ENCODE data around the gene DDX1. TPM values are rescaled to one million over a fixed set of nuclear protein-coding genes. Genes with fewer than 3 reads are reported as not detected.
A peak's percentile ranks its signal among the peaks of the same experiment; 100 is the strongest.

Gene DDX1
- total and polyA plus RNA-seq, 2 experiments from 2014 or later = 99.9 to 102 TPM

DNA sequence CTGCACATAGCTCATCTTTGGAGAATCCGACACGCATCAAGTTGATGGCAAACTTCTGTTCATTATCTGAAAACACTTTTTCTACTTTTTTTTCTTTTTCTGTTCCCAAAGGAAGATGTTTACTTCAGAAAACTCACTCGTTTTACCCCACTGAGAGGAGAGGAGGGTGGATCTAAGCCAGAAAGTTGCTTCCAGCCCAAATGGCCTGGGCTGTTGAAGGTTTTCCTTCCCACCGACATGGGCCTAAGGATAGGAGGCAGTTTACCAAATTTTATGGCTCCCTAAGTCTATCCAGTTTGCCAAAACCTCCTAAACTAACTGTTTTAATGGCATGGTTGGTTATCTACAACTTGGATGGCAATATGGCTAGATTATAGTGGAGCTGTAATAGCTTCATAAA lies 70.4 kb downstream of the DDX1 start:
- TF ChIP-seq STAT1 (IDR thresholded peaks at IDR 0.05; ENCODE audit: unreplicated experiment) (no peak), EZH2phosphoT487 (IDR thresholded peaks at IDR 0.05; ENCODE audit: unreplicated experiment) (no peak), CREB1 (CRISPR knock-in tag; IDR thresholded peaks at IDR 0.05; ENCODE audit: low read depth) (no peak), REST (IDR thresholded peaks at IDR 0.05; ENCODE audit: unreplicated experiment) (no peak), ZNF114 (CRISPR knock-in tag; IDR thresholded peaks at IDR 0.05) (no peak), ZNF331 (CRISPR knock-in tag; IDR thresholded peaks at IDR 0.05; ENCODE audit: low read depth) (no peak)
- TF ChIP-seq, protein P1, sequence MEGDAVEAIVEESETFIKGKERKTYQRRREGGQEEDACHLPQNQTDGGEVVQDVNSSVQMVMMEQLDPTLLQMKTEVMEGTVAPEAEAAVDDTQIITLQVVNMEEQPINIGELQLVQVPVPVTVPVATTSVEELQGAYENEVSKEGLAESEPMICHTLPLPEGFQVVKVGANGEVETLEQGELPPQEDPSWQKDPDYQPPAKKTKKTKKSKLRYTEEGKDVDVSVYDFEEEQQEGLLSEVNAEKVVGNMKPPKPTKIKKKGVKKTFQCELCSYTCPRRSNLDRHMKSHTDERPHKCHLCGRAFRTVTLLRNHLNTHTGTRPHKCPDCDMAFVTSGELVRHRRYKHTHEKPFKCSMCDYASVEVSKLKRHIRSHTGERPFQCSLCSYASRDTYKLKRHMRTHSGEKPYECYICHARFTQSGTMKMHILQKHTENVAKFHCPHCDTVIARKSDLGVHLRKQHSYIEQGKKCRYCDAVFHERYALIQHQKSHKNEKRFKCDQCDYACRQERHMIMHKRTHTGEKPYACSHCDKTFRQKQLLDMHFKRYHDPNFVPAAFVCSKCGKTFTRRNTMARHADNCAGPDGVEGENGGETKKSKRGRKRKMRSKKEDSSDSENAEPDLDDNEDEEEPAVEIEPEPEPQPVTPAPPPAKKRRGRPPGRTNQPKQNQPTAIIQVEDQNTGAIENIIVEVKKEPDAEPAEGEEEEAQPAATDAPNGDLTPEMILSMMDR (conservative IDR thresholded peaks at IDR 0.05; ENCODE audit: low read depth in 2 of 2) = no peak

DNA sequence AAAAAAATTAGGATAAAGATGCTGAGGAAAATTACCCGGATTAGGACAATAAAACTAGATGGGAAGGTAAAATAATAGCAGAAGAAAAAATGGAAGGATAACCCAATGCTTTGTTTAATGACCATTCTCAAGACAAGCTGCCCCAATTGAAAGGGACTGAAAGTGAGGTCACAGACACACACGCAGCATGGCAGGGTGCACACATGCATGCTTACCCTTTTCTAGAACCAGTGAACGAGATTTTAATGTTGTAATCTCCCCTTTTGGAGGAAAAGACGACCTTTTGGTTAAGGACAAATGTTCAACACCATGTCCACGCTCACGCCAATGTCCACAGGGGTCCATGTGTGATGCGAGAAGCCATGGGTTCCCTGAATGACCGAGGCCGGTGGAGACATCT lies 70.9 kb downstream of the DDX1 start:
- DNase-seq (ENCODE audit: low spot score) = no peak
- Histone ChIP-seq H2AFZ (no peak overlapping the region), H3F3A (replicated peaks; ENCODE audit: low read depth) (no peaks in the 10 kb centered on the region), H3K79me2 (replicated peaks; ENCODE audit: insufficient read depth) (no peaks in the 10 kb centered on the region), H3K36me3 (ENCODE audit: insufficient read depth) (no peaks in the 10 kb centered on the region), H3K4me1 (ENCODE audit: insufficient read depth) (no peaks in the 10 kb centered on the region), H4K20me1 (replicated peaks; ENCODE audit: insufficient read depth) (no peaks in the 10 kb centered on the region), H3K27ac (ENCODE audit: low read depth) (no peak overlapping the region), H3K9me2 (ENCODE audit: insufficient read depth) (peaks cover 7% of the 10 kb centered on the region; the same call in 1 of the 2 replicates), H3K4me2 (no peak overlapping the region), H3K27me3 (ENCODE audit: insufficient read depth) (no peaks in the 10 kb centered on the region), H3K4me3 (no peak overlapping the region)
- ATAC-seq = no peak
- H3K27me3 Mint-ChIP-seq (ENCODE audit: insufficient read depth, low read depth, poor library complexity) = no peaks in the 10 kb centered on the region
- H3K36me3 Mint-ChIP-seq (ENCODE audit: low read depth) = no peaks in the 10 kb centered on the region
- H3K4me1 Mint-ChIP-seq = no peaks in the 10 kb centered on the region; the same call in 2 of the 3 replicates
- H3K27ac Mint-ChIP-seq = no peak overlapping the region
- H3K4me3 Mint-ChIP-seq = no peak overlapping the region
- no peaks in the 10 kb centered on the region for H3K9me3 Mint-ChIP-seq
- TF ChIP-seq EZH2phosphoT487 (IDR thresholded peaks at IDR 0.05; ENCODE audit: unreplicated experiment) (no peak), EZH2 (IDR thresholded peaks at IDR 0.05; ENCODE audit: low read depth, unreplicated experiment) (no peak), CREB1 (CRISPR knock-in tag; IDR thresholded peaks at IDR 0.05; ENCODE audit: low read depth) (no peak)
- TF ChIP-seq, protein P2, sequence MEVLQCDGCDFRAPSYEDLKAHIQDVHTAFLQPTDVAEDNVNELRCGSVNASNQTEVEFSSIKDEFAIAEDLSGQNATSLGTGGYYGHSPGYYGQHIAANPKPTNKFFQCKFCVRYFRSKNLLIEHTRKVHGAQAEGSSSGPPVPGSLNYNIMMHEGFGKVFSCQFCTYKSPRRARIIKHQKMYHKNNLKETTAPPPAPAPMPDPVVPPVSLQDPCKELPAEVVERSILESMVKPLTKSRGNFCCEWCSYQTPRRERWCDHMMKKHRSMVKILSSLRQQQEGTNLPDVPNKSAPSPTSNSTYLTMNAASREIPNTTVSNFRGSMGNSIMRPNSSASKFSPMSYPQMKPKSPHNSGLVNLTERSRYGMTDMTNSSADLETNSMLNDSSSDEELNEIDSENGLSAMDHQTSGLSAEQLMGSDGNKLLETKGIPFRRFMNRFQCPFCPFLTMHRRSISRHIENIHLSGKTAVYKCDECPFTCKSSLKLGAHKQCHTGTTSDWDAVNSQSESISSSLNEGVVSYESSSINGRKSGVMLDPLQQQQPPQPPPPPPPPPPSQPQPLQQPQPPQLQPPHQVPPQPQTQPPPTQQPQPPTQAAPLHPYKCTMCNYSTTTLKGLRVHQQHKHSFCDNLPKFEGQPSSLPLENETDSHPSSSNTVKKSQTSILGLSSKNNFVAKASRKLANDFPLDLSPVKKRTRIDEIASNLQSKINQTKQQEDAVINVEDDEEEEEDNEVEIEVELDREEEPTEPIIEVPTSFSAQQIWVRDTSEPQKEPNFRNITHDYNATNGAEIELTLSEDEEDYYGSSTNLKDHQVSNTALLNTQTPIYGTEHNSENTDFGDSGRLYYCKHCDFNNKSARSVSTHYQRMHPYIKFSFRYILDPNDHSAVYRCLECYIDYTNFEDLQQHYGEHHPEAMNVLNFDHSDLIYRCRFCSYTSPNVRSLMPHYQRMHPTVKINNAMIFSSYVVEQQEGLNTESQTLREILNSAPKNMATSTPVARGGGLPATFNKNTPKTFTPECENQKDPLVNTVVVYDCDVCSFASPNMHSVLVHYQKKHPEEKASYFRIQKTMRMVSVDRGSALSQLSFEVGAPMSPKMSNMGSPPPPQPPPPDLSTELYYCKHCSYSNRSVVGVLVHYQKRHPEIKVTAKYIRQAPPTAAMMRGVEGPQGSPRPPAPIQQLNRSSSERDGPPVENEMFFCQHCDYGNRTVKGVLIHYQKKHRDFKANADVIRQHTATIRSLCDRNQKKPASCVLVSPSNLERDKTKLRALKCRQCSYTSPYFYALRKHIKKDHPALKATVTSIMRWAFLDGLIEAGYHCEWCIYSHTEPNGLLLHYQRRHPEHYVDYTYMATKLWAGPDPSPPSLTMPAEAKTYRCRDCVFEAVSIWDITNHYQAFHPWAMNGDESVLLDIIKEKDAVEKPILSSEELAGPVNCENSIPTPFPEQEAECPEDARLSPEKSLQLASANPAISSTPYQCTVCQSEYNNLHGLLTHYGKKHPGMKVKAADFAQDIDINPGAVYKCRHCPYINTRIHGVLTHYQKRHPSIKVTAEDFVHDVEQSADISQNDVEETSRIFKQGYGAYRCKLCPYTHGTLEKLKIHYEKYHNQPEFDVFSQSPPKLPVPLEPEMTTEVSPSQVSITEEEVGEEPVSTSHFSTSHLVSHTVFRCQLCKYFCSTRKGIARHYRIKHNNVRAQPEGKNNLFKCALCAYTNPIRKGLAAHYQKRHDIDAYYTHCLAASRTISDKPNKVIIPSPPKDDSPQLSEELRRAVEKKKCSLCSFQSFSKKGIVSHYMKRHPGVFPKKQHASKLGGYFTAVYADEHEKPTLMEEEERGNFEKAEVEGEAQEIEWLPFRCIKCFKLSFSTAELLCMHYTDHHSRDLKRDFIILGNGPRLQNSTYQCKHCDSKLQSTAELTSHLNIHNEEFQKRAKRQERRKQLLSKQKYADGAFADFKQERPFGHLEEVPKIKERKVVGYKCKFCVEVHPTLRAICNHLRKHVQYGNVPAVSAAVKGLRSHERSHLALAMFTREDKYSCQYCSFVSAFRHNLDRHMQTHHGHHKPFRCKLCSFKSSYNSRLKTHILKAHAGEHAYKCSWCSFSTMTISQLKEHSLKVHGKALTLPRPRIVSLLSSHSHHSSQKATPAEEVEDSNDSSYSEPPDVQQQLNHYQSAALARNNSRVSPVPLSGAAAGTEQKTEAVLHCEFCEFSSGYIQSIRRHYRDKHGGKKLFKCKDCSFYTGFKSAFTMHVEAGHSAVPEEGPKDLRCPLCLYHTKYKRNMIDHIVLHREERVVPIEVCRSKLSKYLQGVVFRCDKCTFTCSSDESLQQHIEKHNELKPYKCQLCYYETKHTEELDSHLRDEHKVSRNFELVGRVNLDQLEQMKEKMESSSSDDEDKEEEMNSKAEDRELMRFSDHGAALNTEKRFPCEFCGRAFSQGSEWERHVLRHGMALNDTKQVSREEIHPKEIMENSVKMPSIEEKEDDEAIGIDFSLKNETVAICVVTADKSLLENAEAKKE (CRISPR knock-in tag; IDR thresholded peaks at IDR 0.05) = no peak

More for the DNA sequence above, 70.4 kb downstream of the DDX1 start:
- Mint-ChIP-seq H3K27ac (no peak overlapping the region), H3K27me3 (ENCODE audit: insufficient read depth, low read depth, poor library complexity) (no peaks in the 10 kb centered on the region), H3K4me3 (no peak overlapping the region), H3K4me1 (no peaks in the 10 kb centered on the region; the same call in 2 of the 3 replicates), H3K9me3 (no peaks in the 10 kb centered on the region), H3K36me3 (ENCODE audit: low read depth) (no peaks in the 10 kb centered on the region)
- peaks cover 7% of the 10 kb centered on the region; the same call in 1 of the 2 replicates for H3K9me2 ChIP-seq (ENCODE audit: insufficient read depth)
- H3K79me2 ChIP-seq (replicated peaks; ENCODE audit: insufficient read depth) = no peaks in the 10 kb centered on the region
- DNase-seq (ENCODE audit: low spot score) = no peak
- H3K27me3 ChIP-seq (ENCODE audit: insufficient read depth) = no peaks in the 10 kb centered on the region
- no peak overlapping the region for H3K27ac ChIP-seq (ENCODE audit: low read depth)
- no peaks in the 10 kb centered on the region for H3K4me1 ChIP-seq (ENCODE audit: insufficient read depth)
- no peaks in the 10 kb centered on the region for H4K20me1 ChIP-seq (replicated peaks; ENCODE audit: insufficient read depth)
- no peak overlapping the region for H3K4me3 ChIP-seq
- no peak for ATAC-seq
- no peak overlapping the region for H3K4me2 ChIP-seq
- no peaks in the 10 kb centered on the region for H3F3A ChIP-seq (replicated peaks; ENCODE audit: low read depth)
- no peaks in the 10 kb centered on the region for H3K36me3 ChIP-seq (ENCODE audit: insufficient read depth)
- H2AFZ ChIP-seq = peak overlapping the region; percentile 63; the same call in 1 of the 2 replicates

Measured in GM23338 (cell line).